Activated B cell treated with CpG ODN at 0.5 μM for 24 hours (primary cell): ENCODE results near the gene SLC35E1. TPM values are rescaled to one million over a fixed set of nuclear protein-coding genes. Genes with fewer than 3 reads are reported as not detected.

Experiments used
- ATAC-seq: fragments of 200-7000 bp; cut with Tn5 transposase; one replicate; pipeline ENCODE4 v1.10.0; 2021; ENCODE audit warnings: low read depth, mild to moderate bottlenecking, moderate library complexity
- CTCF ChIA-PET: fragments of 350-600 bp; sonication (Branson Sonifier 250); formaldehyde crosslinking; loops from one replicate; lab custom pipeline; 2021; ENCODE audit warnings: antibody characterized with exemption; lab: Charles Lee
- POLR2A ChIA-PET: fragments of 350-600 bp; sonication (Branson Sonifier 250); formaldehyde crosslinking; loops from one replicate; lab custom pipeline; 2021; ENCODE audit warnings: antibody characterized with exemption; lab: Charles Lee
- DNase-seq: peaks from one replicate; pipeline ENCODE4 v3.0.0; 2022
- H3K27ac Mint-ChIP-seq: one replicate; pipeline ENCODE4 v1.8.0; 2020; ENCODE audit warnings: mixed read lengths
- H3K27me3 Mint-ChIP-seq: one replicate; pipeline ENCODE4 v1.8.0; 2021; ENCODE audit warnings: mixed read lengths
- H3K36me3 Mint-ChIP-seq: one replicate; pipeline ENCODE4 v1.8.0; 2021; ENCODE audit warnings: low read depth, mixed read lengths
- H3K4me1 Mint-ChIP-seq: one replicate; pipeline ENCODE4 v1.8.0; 2021; ENCODE audit warnings: mixed read lengths
- H3K4me3 Mint-ChIP-seq: one replicate; pipeline ENCODE4 v1.8.0; 2020; ENCODE audit warnings: mild to moderate bottlenecking, mixed read lengths
- H3K9me3 Mint-ChIP-seq: one replicate; pipeline ENCODE4 v1.8.0; 2020; ENCODE audit warnings: mixed read lengths
- CTCF ChIP-seq: fragments of 200-600 bp; IDR thresholded peaks from one replicate; pipeline ENCODE4 v1.8.0; 2022; ENCODE audit warnings: antibody characterized with exemption, mild to moderate bottlenecking
- intact Hi-C: fragments of 100-400 bp; cut with micrococcal nuclease; formaldehyde crosslinking; loops from one replicate; pipeline ENCODE4 v1.15.1; 2024
- total RNA-seq: library from RNA; stranded (reverse); gene quantifications from 2 replicates; pipeline ENCODE4 v1.2.3, GENCODE V29; 2022

The SLC35E1 gene
- total RNA-seq, 1 donor from 2014 or later: 51.7 TPM

DNA sequence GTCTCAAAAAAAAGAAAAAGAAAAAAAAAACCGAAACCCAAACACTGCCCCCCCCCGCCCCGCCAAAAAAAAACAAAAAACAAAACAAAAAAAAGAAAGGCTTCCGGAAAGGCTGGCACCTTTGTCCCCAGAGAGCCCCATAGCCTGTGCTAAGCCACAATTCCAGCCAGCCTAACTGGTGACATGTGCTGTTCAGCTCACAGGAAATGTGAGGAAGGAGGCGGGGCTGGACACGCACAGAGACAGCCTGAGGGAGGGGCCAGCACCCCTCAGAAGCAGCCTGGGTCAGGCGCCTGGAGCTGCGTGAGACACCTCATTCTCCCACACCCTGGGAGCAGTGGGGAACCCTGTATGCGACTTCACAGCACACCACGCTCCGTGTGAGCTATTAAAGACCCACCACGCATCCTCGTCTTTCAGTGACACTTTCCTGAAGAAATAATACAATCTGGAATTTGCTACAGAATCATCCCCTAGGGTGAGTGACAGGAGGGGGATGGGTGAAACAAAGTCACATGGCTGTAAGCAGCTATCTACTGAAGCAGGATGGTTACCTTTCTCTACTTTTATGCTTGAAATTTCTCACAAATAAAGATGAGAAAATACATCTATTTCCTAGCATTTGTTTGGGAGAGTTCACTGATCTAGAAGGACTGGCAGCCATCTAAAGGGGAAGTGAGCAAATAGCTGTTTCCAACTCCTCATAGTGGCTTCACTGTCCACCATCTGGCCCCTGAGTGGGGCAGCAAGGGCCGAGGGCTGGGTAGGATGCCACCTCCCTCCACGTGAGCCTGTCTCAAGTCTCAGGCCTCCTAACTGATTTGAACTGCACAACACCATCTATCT, 12.3 kb upstream of the SLC35E1 start:
- Mint-ChIP-seq H3K27ac (peak overlapping the region; percentile 99), H3K4me3 (peak overlapping the region; percentile 94), H3K27me3 (no peaks in the 10 kb centered on the region), H3K9me3 (no peaks in the 10 kb centered on the region), H3K4me1 (peaks cover 92% of the 10 kb centered on the region), H3K36me3 (peaks cover 29% of the 10 kb centered on the region)
- DNase-seq: peak; percentile 78
- intact Hi-C loops: loop anchor here (1.0 to 5.0 kb wide), 11 partner anchors 12 to 723 kb away; partner anchors contain the start of genes C19orf44, CALR3, CHERP and DDA1
- peak; percentile 46 for ATAC-seq
- no peak for TF ChIP-seq CTCF
- ChIA-PET POLR2A (interaction anchor here (0.5 to 11.8 kb wide), 42 partner anchors 9 to 1681 kb away, joined by 3 to 242 read pairs (median 4); partner anchors contain the start of genes AP1M1, C19orf44, CALR3 and CHERP), CTCF (interaction anchor here (0.7 to 1.3 kb wide), 5 partner anchors 12 to 142 kb away, joined by 3 read pairs; partner anchors contain the start of gene TMEM38A)

DNA sequence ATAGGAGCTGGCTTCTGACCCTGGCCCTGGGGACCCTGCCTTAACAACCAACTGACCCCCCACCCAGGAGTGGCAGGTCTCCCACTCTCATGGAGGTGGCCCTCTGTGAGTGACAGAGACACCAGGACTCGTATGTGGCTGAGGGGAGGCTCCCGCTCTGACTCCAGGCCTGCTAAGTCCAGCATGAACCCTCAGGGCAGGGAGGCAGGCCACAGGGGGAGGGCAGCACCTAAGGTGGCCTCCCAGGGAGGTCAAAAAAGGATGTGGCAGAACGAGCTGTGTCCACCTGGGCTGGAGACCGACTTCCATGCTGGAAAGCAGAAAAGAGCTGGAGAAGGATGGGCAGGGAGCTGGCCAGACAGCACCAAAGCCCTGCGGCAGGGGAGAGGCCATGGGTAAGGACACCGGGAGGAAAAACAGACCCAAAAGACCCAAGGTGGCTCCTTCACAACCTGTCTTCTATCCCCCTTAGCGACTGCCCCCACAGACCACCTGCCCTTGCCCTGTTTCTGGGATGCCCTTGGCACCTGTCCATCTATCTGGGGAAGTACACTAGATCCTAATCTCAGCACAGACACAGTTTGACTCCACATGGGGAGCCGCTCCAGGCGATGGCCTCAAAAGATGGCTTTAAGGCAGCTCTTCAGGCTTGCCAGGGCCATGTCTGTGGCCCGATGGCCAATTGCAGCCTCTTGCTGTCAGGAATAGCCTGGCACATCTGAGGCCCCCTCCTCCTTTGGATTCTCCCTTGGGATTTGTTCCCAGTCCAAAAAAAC, 10.5 kb upstream of the SLC35E1 start:
- Mint-ChIP-seq H3K27ac (peak overlapping the region; percentile 99), H3K4me3 (peak overlapping the region; percentile 75), H3K4me1 (peaks cover 81% of the 10 kb centered on the region), H3K27me3 (no peaks in the 10 kb centered on the region), H3K36me3 (peaks cover 42% of the 10 kb centered on the region), H3K9me3 (no peaks in the 10 kb centered on the region)
- DNase-seq: no peak
- intact Hi-C loops: no loop called here
- ATAC-seq: no peak
- POLR2A ChIA-PET: interaction anchor here (0.9 to 11.8 kb wide), 6 partner anchors 8 to 77 kb away, joined by 3 to 242 read pairs (median 32); partner anchors contain the start of genes MED26, SLC35E1 and SMIM7
- CTCF ChIA-PET: interaction anchor here (0.8 to 0.9 kb wide), 2 partner anchors 42 to 44 kb away, joined by 4 read pairs; no protein-coding TSS in a partner anchor
- no peak for TF ChIP-seq CTCF

- DNase-seq: no peak
- Mint-ChIP-seq H3K4me1 (peaks cover 74% of the 10 kb centered on the region), H3K27me3 (no peaks in the 10 kb centered on the region), H3K27ac (peak overlapping the region; percentile 99), H3K36me3 (peaks cover 45% of the 10 kb centered on the region), H3K4me3 (peak overlapping the region; percentile 75), H3K9me3 (no peaks in the 10 kb centered on the region)
- no peak for ATAC-seq
- TF ChIP-seq CTCF: no peak
- ChIA-PET CTCF (interaction anchor here (1.1 to 1.3 kb wide), 2 partner anchors 30 to 42 kb away, joined by 4 to 6 read pairs; no protein-coding TSS in a partner anchor), POLR2A (interaction anchor here (0.9 to 11.8 kb wide), 6 partner anchors 8 to 78 kb away, joined by 3 to 242 read pairs (median 32); partner anchors contain the start of genes MED26, SLC35E1 and SMIM7)
- intact Hi-C loops: no loop called here
Measured at GRCh38 chr19:16581971-16582343, 9.7 kb upstream of the SLC35E1 start.

GRCh38 chr19:16581145-16581970, 9.1 kb upstream of the SLC35E1 start:
- Mint-ChIP-seq H3K27ac (peak overlapping the region; percentile 99), H3K9me3 (no peaks in the 10 kb centered on the region), H3K27me3 (no peaks in the 10 kb centered on the region), H3K4me1 (peaks cover 69% of the 10 kb centered on the region), H3K36me3 (peaks cover 48% of the 10 kb centered on the region), H3K4me3 (peak overlapping the region; percentile 75)
- no peak for DNase-seq
- intact Hi-C loops: no loop called here
- ATAC-seq: peak; percentile 33
- POLR2A ChIA-PET: interaction anchor here (0.6 to 11.8 kb wide), 6 partner anchors 7 to 1976 kb away, joined by 3 to 242 read pairs (median 34); partner anchors contain the start of genes MED26, SLC35E1 and SMIM7
- CTCF ChIA-PET: interaction anchor here (1.1 to 1.3 kb wide), 2 partner anchors 31 to 41 kb away, joined by 4 to 6 read pairs; no protein-coding TSS in a partner anchor
- TF ChIP-seq CTCF: no peak
